Tibial nerve (tissue), 4 donors: ENCODE data around the gene RFNG.

Experiments used
- CTCF ChIP-seq, 5 experiments: fragments of 200-600 bp in 3 of 5; fragments of 450-650 bp in 2 of 5; sonication (generic) in 3 of 5; IDR thresholded peaks; one replicate each; pipeline ENCODE4 v1.5.1; 2016 to 2019; ENCODE audit warnings: antibody characterized with exemption in 5 of 5, mild to moderate bottlenecking in 3 of 5, moderate library complexity in 2 of 5
- EP300 ChIP-seq, 2 donors: sonication (generic); formaldehyde crosslinking; IDR thresholded peaks; one replicate each; pipeline ENCODE4 v1.6.1; 2017; ENCODE audit warnings: antibody characterized with exemption in 2 of 2, mild to moderate bottlenecking in 1 of 2
- POLR2A ChIP-seq, 2 donors: fragments of 450-650 bp; IDR thresholded peaks; one replicate each; pipeline ENCODE4 v1.6.1; 2017; ENCODE audit warnings: antibody characterized with exemption in 2 of 2, mild to moderate bottlenecking in 2 of 2, moderate library complexity in 2 of 2

DNA sequence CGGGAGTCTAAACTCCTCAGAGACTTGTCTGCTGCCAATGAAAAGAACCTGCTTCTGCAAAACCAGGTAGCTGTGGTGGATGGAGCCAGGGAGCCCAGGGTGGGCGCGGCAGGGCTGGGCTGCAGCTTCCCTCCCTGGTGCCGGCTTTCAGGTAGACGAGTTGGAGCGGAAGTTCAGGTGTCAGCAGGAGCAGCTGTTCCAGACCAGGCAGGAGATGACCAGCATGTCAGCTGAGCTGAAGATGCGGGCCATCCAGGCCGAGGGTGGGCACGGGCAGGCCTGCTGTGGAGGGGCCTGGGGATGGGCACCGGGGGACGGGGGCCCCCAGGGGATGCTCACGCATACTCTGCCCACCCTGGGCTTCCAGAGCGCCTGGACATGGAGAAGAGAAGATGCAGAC lies 23.4 kb downstream of the RFNG start:
- TF ChIP-seq CTCF (IDR thresholded peaks at IDR 0.05) (no peak), POLR2A (IDR thresholded peaks at IDR 0.05) (no peak), EP300 (IDR thresholded peaks at IDR 0.05) (no peak)
